Erythroblast (primary cell): ENCODE measurements around the gene ITGB3BP.

ENCODE experiments used
- DNase-seq, 2 experiments: peaks; one replicate each; lab custom pipeline; 2025; lab: John Stamatoyannopoulos, UW
- GATA1 ChIP-seq: IDR thresholded peaks from 2 replicates; pipeline ENCODE4 v1.6.1; 2011; ENCODE audit warnings: low read depth, mild to moderate bottlenecking, control low read depth, low read length, moderate library complexity
- POLR2A ChIP-seq: IDR thresholded peaks from 2 replicates; pipeline ENCODE4 v1.6.1; 2011; ENCODE audit warnings: mild to moderate bottlenecking, low read length

ITGB3BP gene

GRCh38 chr1:63537006-63537405, 14.0 kb upstream of the ITGB3BP start:
- no peak for DNase-seq
- TF ChIP-seq GATA1: no peak
- no peak for TF ChIP-seq POLR2A

- DNase-seq: no peak
- TF ChIP-seq POLR2A (no peak), GATA1 (no peak)
These were observed 11.4 kb upstream of the ITGB3BP start for GRCh38 chr1:63534406-63534805.

GRCh38 chr1:63533931-63534330, 10.9 kb upstream of the ITGB3BP start:
- no peak for DNase-seq
- no peak for TF ChIP-seq GATA1
- no peak for TF ChIP-seq POLR2A

GRCh38 chr1:63532727-63533126, 9.7 kb upstream of the ITGB3BP start:
- no peak for TF ChIP-seq POLR2A
- no peak for TF ChIP-seq GATA1
- no peak for DNase-seq

- DNase-seq: peak; percentile 12 to 37
- no peak for TF ChIP-seq POLR2A
- no peak for TF ChIP-seq GATA1
These were observed 1.2 kb upstream of the ITGB3BP start for GRCh38 chr1:63524201-63524600.

- TF ChIP-seq POLR2A (no peak), GATA1 (no peak)
- peak; percentile 80 to 86 for DNase-seq
These were observed 713 bp upstream of the ITGB3BP start for GRCh38 chr1:63523738-63524137.

GRCh38 chr1:63516629-63517028, 6.4 kb downstream of the ITGB3BP start:
- TF ChIP-seq GATA1 (no peak), POLR2A (no peak)

GRCh38 chr1:63512584-63512983, 10.4 kb downstream of the ITGB3BP start:
- no peak for DNase-seq
- TF ChIP-seq GATA1 (no peak), POLR2A (no peak)

More at GRCh38 chr1:63516629-63517028, 6.4 kb downstream of the ITGB3BP start:
- DNase-seq: no peak

GRCh38 chr1:63509718-63510117, 13.3 kb downstream of the ITGB3BP start:
- DNase-seq: no peak
- TF ChIP-seq POLR2A (no peak), GATA1 (no peak)

- no peak for DNase-seq
- TF ChIP-seq GATA1 (no peak), POLR2A (no peak)
These were observed 16.2 kb downstream of the ITGB3BP start for GRCh38 chr1:63506782-63507181.

GRCh38 chr1:63501256-63501655, 21.8 kb downstream of the ITGB3BP start:
- TF ChIP-seq POLR2A: no peak
- no peak for DNase-seq

GRCh38 chr1:63498106-63498505, 24.9 kb downstream of the ITGB3BP start:
- TF ChIP-seq POLR2A (no peak), GATA1 (no peak)
- DNase-seq: no peak

- no peak for DNase-seq
- TF ChIP-seq POLR2A: no peak
- no peak for TF ChIP-seq GATA1
These were observed 25.4 kb downstream of the ITGB3BP start for GRCh38 chr1:63497577-63497976.

- TF ChIP-seq POLR2A (no peak), GATA1 (no peak)
- no peak for DNase-seq
These were observed 35.5 kb downstream of the ITGB3BP start for GRCh38 chr1:63487336-63488065.

GRCh38 chr1:63486629-63487028, 36.4 kb downstream of the ITGB3BP start:
- no peak for DNase-seq
- TF ChIP-seq POLR2A (no peak), GATA1 (no peak)
